Ovary (tissue), 9 donors: Measurements from ENCODE around the gene CFC1B. TPM values are rescaled to one million over a fixed set of nuclear protein-coding genes. Genes with fewer than 3 reads are reported as not detected.
A peak's percentile ranks its signal among the peaks of the same experiment; 100 is the strongest.
"Not testable (repeated sequence)": the region's sequence is repeated elsewhere in the genome, so short reads cannot be mapped to it uniquely, and the experiment has no call there.

ENCODE experiments used
- DNase-seq, 5 donors: peaks; one replicate each; pipeline ENCODE4 v3.0.0-alpha.2; 2019 to 2020
- H3K27ac ChIP-seq, 2 donors: fragments of 200-600 bp; one replicate each; pipeline versions ENCODE4 v1.5.1 to v1.8.0; 2019 to 2022
- H3K27me3 ChIP-seq: fragments of 200-600 bp; one replicate; pipeline ENCODE4 v1.8.0; 2022
- H3K36me3 ChIP-seq: fragments of 200-600 bp; sonication (generic); one replicate; pipeline ENCODE4 v1.5.1; 2019
- H3K4me1 ChIP-seq: one replicate; pipeline ENCODE4 v1.8.1; 2013; ENCODE audit warnings: mild to moderate bottlenecking, moderate library complexity; ENCODE audit not compliant: insufficient read depth
- H3K4me3 ChIP-seq: fragments of 200-600 bp; sonication (generic); one replicate; pipeline ENCODE4 v1.5.1; 2017
- H3K9me3 ChIP-seq, 2 donors: fragments of 200-600 bp in 1 of 2; sonication (generic) in 1 of 2; one replicate each; pipeline versions ENCODE4 v1.5.1 to v1.8.1; 2013 to 2019; ENCODE audit warnings: mild to moderate bottlenecking in 1 of 2, moderate library complexity in 1 of 2
- WGBS, 3 donors: extraction: QIAGEN DNeasy Blood & Tissue Kit in 1 of 3; methylation state at CpG; one replicate each; pipeline versions ENCODE4 v1.1.5 to v1.1.7; 2013 to 2017; 5-methylcytosine and 5-hydroxymethylcytosine counted together
- intact Hi-C, 4 donors: fragments of 100-400 bp; cut with DNase I; formaldehyde crosslinking; loops; one replicate each; pipeline versions ENCODE4 v1.11.0 to v1.15.1; 2022 to 2023
- polyA plus RNA-seq, 2 donors: library from polyadenylated mRNA; stranded (reverse); fragments of 200-250 nt in 1 of 2; fragments of 350-450 nt in 1 of 2; fragmentation: Illumina TruSeq in 1 of 2; extraction: RNeasy Lipid Tissue Mini Kit (QIAGEN cat#74804) in 1 of 2; gene quantifications; one replicate each; pipeline ENCODE4 v1.2.3, GENCODE V29; 2013 to 2014
- small RNA-seq: library from RNA; depleted of rRNA; stranded (forward); fragments of <200 nt; gene quantifications from one replicate; pipeline ENCODE3, GENCODE V24; 2016
- total RNA-seq, 7 donors: library from RNA; depleted of rRNA in 2 of 7; stranded (reverse); fragments of >200 nt in 2 of 7; fragmentation: NEBNext Ultra II Directional in 3 of 7; extraction: Animal tissue kit (Norgen Biotek cat#: 25700) in 3 of 7; gene quantifications; one replicate each; pipeline versions ENCODE4 v1.1.0 to v1.2.4, GENCODE V29; 2016 to 2023
- donor health status: DM: no; HTN: no; CAD: no; lungs with moderate emphysema.
- donor health status: DM: no; HTN: no; CAD: no.
- donor health status: Bipolar disorder and iron deficiency.
- donor health status: DM: yes; HTN: yes; CAD: no.
- donor health status: DM: no; HTN: no; CAD: no.
- donor health status: DM: yes; HTN: yes; CAD: no.

The CFC1B gene
- total and polyA plus RNA-seq, 9 donors: 0.38 TPM; not detected in 8

GRCh38 chr2:130574230-130574629 is 53.2 kb downstream of the CFC1B start:
- 84% methylated on average over 7 of the region's 13 CpGs; no CpG with 5 or more reads in 2 of the 3 donors for WGBS, 3 donors
- peak in 1 of 5 donors; percentile 12 for DNase-seq
- H3K9me3 ChIP-seq, H3K36me3 ChIP-seq, H3K27me3 ChIP-seq, H3K27ac ChIP-seq, H3K4me1 ChIP-seq, intact Hi-C loops, H3K4me3 ChIP-seq: not testable (repeated sequence)

GRCh38 chr2:130576209-130576784 is 55.3 kb downstream of the CFC1B start:
- H3K27me3 ChIP-seq, H3K9me3 ChIP-seq, H3K4me1 ChIP-seq, intact Hi-C loops, H3K4me3 ChIP-seq, H3K36me3 ChIP-seq, DNase-seq, H3K27ac ChIP-seq: not testable (repeated sequence)
- no CpG with 5 or more reads among the region's 8 CpGs for WGBS, 3 donors

- H3K27me3 ChIP-seq, DNase-seq, intact Hi-C loops, H3K4me3 ChIP-seq, H3K9me3 ChIP-seq, H3K27ac ChIP-seq, H3K4me1 ChIP-seq, H3K36me3 ChIP-seq: not testable (repeated sequence)
- no CpG with 5 or more reads among the region's 4 CpGs for WGBS, 3 donors
Observed at GRCh38 chr2:130577559-130577958, 56.5 kb downstream of the CFC1B start.

Small RNAs within 50 kb of the gene (small RNA-seq; reads per million reads assigned to genes)
- gene RF00017: not detected
- not detected for gene RNU6-473P

Other genes with a start within 250 kb of the CFC1B start
- gene IMP4, start 178.3 kb upstream of the CFC1B start, total RNA-seq: 10 to 100 TPM; 40.8 to 74.0 (median 54.4) TPM
- 10 to 100 TPM; 24.8 to 51.4 TPM for gene IMP4, start 178.3 kb upstream of the CFC1B start, polyA plus RNA-seq
- gene PTPN18, start 165.2 kb upstream of the CFC1B start, total RNA-seq: 10 to 100 TPM; 22.2 to 47.2 (median 30.8) TPM
- 10 to 100 TPM; 29.0 to 62.6 TPM for gene PTPN18, start 165.2 kb upstream of the CFC1B start, polyA plus RNA-seq
- under 1 TPM in 4 of 7 donors, not detected in 3; 0.05 to 0.80 (median 0.45) TPM for gene POTEI, start 11.9 kb upstream of the CFC1B start, total RNA-seq
- gene POTEI, start 11.9 kb upstream of the CFC1B start, polyA plus RNA-seq: not detected
- under 1 TPM in 1 of 7 donors, not detected in 6; 0.34 TPM for gene CFC1, start 78.4 kb downstream of the CFC1B start, total RNA-seq
- gene CFC1, start 78.4 kb downstream of the CFC1B start, polyA plus RNA-seq: under 1 TPM in 1 of 2 donors, not detected in 1; 0.07 TPM
- gene POTEJ, start 90.2 kb downstream of the CFC1B start, total RNA-seq: under 1 TPM in 2 of 7 donors, not detected in 5; 0.11 to 0.12 TPM
- gene POTEJ, start 90.2 kb downstream of the CFC1B start, polyA plus RNA-seq: not detected
- gene GPR148, start 207.8 kb downstream of the CFC1B start, total RNA-seq: not detected
- not detected for gene GPR148, start 207.8 kb downstream of the CFC1B start, polyA plus RNA-seq
- not detected for gene AMER3, start 234.3 kb downstream of the CFC1B start, total RNA-seq
- gene AMER3, start 234.3 kb downstream of the CFC1B start, polyA plus RNA-seq: not detected